Occipital lobe (tissue), 2 donors: ENCODE data around the gene TMEM89. TPM values are rescaled to one million over a fixed set of nuclear protein-coding genes. Genes with fewer than 3 reads are reported as not detected.

ENCODE experiments used
- DNase-seq: peaks from one replicate; lab custom pipeline; 2025; lab: John Stamatoyannopoulos, UW
- total RNA-seq: library from RNA; depleted of rRNA; stranded (reverse); fragments of >200 nt; gene quantifications from one replicate; pipeline ENCODE4 v1.2.3, GENCODE V29; 2014

Gene TMEM89, protein sequence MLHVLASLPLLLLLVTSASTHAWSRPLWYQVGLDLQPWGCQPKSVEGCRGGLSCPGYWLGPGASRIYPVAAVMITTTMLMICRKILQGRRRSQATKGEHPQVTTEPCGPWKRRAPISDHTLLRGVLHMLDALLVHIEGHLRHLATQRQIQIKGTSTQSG
- not detected for total RNA-seq

DNA sequence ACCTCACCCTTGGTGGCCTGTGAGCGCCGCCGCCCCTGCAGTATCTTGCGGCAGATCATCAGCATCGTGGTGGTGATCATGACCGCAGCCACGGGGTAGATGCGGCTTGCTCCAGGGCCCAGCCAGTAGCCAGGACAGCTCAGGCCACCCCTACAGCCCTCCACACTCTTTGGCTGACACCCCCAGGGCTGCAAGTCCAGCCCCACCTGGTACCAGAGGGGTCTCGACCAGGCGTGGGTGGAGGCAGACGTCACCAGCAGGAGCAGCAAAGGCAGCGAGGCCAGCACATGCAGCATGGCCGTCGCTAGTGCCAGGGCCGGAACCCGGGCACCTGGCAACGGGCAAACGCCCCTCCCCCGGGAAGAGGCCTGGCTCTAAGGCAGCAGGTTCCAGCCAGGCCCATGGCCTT lies at the start of gene TMEM89:
TMEM89 (minus strand) TSS at position 309 of the 409 bp plus-strand sequence; CDS start at position 296, 13 bp downstream.
- no peak for DNase-seq

DNA sequence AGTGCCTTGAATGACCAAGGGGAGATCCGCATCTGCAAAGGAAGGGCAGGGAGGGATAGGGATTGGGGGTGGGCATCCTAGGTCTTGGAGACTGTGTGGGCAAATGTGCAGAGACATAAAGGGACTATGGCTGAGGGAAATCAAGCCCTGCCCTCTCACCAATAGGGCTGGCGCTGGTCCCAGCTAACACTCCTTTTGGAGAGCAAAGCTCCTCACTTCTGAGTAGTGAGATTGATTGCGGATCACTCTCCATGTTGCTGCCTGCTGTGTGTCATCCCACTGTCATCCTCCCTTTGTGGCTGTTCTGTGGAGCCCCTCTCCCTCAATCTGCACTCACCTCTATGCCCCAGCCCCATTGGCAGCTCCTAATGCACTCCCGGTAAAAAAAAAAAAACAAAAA lies 43.4 kb upstream of the TMEM89 start:
- DNase-seq = no peak

DNA sequence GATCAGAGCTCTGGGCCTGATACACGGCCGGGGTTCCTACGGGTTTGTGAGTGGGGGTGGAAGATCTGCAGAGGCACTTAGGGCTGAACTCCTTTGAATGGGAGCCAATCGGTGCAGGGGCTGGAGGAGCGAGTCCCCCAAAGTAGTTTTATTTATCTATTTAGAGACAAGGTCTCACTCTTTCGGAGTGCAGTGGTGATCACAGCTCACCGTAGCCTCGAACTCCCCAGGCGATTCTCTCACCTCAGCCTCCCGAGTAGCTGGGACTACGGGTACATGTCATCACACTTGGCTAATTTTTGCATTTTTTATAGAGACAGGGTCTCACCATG lies 42.7 kb upstream of the TMEM89 start:
- no peak for DNase-seq

DNA sequence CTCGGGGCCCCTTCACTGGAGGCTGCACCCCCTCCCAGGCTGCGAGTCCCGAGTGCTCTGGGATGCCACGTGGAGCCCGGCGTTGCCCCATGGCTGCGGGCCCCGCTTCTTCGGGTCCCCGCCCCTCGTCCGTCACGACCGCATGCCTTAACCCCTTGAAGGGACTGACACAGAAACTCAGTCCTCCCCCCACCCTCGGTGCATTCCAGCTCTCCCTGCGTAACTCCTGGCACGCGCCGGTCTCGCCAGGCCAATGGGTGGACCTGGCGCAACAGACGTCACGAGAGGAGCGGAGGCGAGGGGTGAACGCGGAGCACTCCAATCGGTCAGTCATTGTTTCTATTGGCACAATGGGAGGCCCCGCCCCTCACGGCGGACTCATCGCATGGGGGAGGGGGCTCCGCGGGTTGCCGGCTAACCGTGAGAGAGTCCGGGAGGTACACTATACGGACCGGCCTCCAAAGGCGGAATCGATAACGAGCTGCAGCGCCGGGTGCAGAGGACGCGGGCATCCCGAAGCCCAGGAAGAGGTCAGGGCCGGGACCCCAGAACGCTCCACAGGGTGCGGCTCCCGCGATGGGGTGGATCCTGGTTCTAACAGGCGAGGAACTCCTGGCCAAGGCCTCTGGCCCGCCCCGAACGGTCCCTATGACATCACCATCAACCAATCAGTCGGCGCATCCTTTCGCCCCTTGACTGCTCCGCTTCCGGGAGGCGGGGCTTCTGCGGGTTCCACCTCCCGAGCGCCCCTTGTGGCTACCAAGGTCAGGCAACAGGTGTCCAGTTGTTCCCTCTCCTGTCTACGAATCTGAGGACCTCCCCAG lies 42.1 kb upstream of the TMEM89 start:
- peak; percentile 93 for DNase-seq

DNA sequence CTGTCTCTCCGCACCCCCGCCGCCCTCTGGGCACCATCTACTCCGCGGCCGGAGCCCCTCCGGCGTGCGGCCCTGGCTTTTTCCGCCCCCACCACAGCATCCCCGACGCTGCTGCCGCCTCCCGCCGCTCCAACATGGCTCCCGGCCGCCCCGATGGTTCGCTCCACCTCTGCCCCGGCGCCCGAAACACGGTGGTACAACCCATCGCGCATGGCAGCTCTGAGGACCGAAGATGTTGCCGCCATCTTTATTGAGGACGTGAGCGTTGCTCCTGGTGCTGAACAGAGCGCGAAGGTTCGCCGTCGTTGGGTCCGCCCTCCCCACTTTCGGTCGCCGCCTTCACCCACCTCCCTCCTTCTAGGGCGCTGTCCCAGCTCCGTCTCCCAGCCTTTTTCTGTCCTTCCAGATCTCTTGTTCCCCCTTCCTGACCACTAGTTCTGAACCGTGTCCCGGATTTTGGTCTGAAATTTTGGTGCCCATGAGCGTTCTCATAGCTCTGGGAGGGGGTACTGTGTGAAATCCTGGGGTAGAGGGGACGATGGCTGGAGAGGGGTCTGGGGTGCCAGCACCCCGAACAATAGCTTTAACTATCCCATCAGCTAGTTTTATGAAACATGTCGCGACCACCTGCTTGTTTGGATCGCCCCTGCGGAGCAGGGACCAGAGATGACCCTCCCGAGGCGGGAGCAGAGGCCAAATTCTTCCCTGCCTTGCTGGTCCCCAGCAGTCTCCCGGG lies 41.4 kb upstream of the TMEM89 start, which contains the start of gene CELSR3:
CELSR3 (minus strand) TSS at position 134 of the 736 bp plus-strand sequence. CDS start 252 bp downstream, outside the sequence.
- peak; percentile 85 for DNase-seq

DNA sequence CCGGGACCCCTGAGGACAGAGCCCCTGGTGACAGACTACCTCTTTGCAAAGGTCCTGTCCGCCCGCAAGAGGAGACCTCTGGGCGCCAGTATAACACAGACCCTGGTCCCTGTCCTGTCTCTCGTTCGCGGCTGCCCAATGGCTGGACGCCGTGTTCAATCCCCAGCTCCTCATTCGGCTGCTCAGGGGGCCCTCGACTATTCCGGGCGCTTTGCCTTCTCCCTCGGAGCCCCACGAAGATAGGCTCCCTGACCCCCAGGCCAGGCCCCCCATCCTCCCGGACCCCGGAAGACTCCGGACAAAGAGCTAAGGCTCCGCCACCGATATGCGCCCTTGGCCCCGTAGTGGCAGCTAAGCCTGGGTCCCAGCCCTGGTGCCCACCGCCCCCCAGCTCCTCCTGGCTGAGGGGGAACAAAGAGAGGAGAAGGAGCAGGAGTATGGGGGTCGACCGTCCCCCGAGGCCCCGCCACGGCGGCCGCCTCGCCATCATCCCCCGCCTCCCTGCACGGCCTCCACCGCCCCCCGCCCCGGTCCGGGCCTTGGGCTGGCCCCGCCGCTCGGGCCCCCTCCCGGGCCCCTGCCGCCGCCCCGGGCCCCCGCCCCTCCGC lies 40.7 kb upstream of the TMEM89 start:
- no peak for DNase-seq

DNA sequence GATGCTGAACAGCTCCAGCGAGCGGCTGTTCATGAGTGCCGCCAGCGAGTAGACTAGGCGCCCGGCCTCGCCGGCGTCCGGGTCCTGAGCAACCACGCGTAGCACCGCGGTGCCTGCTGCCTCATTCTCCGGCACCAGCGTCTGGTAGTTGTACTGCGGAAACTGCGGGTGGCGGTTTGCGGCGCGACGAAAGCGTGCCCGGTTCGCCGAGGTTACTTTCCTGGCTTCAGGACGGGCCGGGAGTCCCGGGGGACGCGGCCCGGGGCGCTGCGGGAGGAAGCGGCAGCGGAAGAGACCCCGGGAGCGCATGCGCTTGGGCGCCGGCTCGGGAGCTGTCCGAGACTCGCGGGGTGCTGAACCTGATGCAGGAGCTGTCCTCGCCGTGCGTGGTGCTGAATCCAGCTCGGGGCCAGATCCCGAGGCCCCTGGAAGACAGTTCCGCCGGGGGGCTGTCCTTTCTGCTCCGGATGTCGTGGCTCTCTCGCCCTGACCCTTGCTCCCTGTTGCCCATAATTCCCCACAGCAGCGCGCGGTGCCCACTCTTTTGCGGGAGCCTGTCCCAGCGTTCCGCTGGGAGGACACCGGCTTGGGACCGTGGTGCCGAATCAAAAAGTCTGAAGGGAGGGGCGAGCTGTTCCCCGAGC lies 40.1 kb upstream of the TMEM89 start:
- DNase-seq = no peak

DNA sequence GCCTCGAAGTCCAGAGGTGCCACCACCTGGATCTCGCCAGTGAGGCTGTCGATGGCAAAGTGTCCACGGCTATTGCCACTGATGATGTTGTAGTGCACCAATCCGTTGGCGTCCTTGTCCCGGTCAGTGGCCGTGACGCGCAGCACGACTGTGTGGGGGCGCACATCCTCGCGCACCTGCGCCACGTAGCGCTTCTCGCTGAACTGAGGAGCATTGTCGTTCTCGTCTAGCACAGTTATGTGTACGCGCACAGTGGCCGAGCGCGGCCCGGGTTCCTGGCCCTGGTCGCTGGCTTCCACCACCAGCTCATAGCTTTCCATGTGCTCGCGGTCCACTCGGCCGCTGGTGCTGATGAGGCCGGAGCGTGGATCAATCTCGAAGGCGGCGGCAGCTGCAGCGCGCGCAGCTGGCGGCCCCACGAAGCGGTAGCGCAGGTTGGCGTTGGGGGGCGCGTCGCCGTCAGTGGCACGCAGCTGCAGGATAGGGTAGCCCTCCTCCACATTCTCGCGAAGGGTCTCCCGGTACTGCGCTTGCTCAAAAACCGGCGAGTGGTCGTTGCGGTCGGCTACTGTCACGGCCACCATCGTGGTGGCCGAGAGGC lies 39.3 kb upstream of the TMEM89 start:
- no peak for DNase-seq

DNA sequence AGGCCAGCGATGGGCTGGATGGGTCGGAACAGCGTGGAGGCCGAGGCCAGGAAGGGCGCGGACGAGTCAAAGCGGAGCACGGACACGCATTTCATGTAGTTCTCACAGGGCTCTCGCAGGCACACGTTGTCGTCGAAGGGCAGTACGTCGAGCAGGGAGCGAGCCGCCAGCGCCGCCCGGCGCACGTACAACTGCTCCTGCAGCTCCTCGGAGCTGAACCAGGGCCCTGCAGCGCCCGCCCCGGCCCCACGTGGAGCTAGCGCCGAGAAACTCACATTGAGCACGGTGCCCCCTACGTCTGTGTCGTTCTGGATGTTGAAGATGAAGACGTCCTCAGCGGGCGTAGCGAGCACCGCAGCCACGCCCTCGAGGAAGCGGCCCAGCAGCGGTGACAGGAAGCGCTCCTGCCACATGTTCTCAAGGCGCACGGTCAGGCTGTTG lies 35.3 kb upstream of the TMEM89 start:
- DNase-seq = no peak

DNA sequence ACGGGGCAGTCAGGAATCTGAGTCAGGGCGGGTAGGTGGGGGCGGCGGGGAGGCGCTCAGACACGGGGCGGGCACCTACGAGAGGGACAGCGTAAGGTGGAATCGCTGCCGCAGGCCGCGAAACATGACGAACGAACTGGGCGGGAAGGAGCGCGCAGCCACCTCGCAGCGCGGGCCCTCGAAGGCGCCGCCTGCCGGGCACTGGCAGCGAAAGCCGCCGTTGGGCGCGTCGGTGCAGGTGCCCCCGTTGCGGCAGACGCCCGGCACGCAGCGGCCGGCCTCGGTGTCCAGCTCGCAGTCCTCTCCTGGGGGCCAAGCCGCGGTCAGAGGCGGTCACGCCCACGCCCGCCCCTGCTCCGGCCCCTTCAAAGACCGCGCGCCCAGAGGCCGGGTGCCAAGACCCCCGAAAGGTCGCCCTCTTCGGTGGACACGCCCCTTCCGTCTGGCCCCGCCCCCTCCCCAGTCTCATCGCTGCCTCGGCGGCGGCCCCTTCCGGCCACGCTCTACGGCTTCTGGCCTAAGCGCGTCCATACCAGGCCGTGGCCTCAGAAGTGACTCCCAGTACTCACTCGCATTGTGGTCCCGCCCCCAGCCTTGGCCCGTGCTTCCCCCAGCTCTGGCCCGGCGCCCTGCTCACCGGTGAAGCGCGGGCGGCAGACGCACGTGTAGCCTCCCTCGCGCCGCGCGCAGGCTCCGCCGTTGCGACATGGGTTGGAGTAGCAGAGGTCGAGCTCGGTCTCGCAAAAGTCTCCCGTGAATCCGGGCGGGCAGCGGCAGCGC lies 34.7 kb upstream of the TMEM89 start:
- DNase-seq = no peak

DNA sequence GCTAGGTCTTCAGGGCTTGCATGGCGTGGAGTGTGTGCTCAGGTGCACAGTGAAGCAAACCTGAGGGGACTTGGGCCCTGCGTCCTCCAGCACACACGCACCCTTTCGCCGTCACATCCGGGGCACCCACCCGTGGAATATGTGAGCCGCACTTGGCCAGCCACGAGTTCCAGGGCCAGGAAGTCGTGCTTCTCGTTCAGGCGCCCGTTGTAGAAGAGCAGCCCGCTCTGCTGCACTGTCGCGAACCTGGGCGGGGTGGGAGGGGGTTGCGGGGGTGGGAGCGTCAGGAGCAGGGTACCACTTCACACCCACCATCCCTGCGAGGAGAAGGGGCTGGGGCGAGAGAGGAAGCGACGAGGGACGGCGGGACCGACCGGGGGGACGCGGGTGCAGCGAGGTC lies 34.0 kb upstream of the TMEM89 start:
- DNase-seq = no peak

DNA sequence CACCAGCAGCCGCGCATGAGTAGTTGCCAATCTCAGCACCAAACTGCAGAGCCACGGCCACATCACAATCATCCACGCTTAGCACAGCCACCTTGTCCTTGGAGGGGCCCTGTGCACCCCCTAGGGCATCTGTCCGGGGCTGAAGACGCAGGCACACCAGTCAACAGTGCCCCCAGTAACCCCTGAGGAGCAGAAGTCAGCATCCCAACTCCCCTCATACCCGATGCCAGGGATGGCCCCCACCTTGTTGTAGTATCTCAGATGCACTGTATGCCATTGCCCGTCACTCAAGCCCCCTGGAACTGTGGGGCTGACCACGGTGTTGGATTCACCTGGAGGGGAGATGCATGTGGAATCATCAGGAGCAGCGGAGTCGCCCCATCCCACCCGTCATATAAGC lies 33.5 kb upstream of the TMEM89 start:
- DNase-seq = no peak

DNA sequence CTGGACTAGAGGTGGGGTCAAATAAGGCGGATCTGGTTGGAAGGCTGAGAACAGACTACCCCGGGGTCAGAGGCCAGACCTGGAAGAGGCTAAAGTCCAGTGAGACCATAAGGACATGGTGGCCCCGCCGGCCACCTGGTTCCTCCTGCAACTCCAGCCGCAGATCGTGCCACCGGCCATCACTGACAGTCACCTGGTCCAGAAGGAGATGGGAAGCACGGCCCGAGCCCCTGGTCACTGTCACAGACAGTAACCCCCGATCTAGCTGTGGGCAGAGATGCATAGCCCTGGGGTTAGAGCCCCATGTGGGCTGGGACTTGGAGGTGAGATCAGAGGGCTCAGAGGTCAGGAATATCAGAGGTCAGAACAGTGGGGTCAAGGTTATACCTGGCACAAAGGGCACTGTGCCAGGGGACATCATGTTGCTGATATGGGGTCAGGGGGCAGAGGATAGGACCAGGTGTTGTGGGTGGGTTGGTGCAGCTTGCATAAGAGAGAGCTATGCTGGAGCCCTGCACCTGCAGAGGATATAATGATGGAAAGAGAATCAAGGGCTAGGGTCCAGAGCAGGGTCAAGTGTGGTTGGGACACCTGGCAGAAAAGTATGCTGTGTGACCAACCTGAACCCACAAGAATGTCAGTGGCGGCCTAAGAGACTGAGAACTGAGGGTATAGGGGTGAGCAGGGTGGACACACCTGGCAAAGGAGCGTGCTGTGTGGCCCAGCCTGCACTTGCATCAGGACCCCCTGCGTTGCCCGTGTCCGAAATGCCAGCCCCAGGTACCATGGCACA lies 31.6 kb upstream of the TMEM89 start:
- no peak for DNase-seq

DNA sequence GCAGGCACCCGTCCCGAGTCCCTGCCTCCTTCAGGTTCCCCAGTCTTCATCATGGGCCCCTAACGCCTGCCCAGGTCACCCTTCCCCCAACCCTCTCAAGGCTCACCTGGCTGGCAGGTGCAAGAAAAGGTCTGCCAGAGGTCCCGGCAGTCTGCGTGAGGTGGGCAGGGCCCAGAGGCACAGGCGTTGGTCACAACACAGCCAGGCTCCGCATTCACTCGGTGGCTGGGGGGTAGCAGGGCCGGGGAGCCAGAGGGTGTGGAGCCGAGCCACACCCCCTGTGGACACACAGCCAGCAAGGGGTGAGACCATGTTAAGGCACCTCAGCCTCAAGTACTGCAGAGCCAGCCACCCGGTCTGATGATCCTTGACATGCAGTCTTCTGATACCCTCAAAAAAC lies 30.2 kb upstream of the TMEM89 start:
- DNase-seq = no peak

DNA sequence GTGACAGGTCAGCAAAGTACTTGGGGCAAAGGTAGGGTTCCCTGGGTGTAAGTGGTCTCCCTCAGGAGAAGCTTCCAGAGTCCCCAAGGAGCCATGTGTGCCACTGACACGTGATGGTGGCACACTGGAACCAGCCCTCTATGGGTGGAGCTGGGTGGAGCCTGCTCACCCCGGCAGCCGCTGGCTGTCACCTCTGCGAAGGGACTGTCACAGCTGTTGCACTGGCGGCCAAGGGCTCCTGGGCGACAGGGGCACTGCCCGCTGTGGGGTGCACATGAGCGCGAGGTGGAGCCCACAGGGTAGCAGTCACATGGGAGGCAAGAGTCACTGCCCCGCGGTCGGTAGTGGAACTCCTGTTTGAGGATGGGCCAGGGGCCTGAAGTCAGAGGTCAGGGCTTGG lies 29.2 kb upstream of the TMEM89 start:
- DNase-seq = no peak

DNA sequence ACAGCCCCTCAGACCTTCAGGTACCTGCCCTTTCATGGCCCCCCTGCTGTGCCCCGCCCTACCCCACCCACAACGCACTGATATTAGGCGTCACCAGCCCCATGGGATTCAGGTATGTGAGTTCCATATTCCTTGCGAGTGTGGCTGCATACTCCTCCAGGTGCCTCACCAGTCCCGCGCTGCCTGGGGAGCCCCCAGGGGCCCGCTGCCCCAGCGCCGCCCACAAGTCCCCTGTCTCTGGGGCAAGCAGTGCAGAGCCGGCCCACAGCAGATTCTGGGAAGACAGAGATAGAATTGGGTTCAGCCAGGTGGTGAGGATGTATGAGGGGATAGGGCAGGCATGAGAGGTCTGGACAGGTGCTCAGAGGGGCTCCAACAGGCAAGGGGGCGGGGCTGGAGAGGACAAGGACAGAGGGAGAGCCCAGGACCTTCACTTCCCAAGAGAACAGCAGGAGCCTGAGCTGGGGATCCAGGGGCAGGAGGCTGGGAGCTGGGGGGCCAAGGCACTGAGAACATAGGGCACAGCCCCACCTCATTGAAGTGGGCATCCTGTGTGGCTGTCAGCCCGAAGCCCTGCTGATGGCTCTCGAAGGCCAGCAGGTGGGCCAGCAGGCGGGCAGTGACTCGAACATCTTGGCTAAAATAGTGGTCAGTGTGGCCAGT lies 26.8 kb upstream of the TMEM89 start:
- no peak for DNase-seq

DNA sequence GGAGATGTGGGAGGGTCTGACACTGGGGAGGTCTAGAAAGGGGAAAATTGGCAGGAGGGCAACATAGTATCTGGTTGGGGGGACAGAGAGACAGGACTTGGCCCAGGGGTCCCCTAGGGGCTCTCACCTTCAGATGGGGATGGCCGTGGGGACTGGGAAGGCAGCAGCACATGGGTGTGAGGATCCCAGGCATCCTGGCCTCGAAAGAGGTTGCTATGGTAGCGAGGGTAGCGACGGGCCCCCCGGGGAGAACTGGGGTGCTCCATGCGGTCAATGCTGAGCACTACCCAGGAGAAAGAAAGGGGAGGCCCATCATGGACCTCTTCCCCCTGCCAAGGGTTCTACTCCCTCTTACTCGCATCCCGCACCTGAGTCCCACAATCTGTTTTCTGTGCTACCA lies 26.1 kb upstream of the TMEM89 start:
- DNase-seq = no peak

DNA sequence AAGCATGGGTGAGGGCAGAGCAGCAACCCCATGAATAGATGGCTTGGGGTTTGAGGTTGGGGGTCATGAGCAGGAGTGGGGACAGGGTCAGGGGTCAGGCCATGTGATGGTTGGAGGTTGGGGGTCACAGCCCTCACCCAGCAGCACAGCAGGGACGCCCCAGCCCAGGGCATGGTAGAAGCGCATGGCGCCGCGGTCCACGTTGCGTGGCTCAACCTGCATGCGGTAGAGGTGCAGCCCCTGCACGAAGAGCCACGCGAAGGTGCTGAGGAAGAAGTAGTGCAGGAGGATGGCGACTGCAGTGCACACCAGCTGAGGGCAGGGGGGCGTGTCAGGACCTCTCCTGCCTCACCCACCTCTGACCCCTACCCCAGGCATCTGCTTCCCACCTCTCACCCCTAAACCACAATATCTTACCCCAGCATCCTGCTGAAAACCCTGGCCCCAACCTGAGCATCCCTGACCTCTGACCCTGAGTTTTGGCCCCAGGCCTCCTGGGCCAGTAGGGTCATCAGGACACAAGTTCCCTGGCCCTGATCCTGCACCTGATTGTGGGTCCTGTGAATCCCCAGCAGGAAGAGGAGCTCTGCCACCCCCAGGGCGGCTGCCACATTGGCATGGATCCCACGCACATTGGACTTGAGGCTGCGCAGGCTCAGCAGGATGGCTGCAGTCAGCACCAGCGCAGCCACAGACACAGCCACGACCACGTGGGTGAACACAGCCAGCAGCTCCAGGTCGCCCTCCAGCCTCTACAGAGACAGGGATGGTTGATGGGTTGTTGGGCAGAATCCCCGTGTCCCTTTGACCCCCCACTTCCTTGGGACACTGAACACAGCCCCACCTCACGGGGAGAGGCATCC lies 23.6 kb upstream of the TMEM89 start:
- no peak for DNase-seq
